OCI-LY7 (cell line): Measurements from ENCODE around the gene VWC2L.

Source experiments
- CTCF ChIP-seq: fragments of 200-600 bp; sonication (generic); conservative IDR thresholded peaks from 2 replicates; pipeline ENCODE4 v1.5.1; 2014; ENCODE audit warnings: mild to moderate bottlenecking, antibody characterized with exemption, low read length, moderate library complexity, mixed read lengths
- EZH2phosphoT487 ChIP-seq: fragments of 200-600 bp; sonication (generic); IDR thresholded peaks from 2 replicates; pipeline ENCODE4 v1.6.1; 2018; ENCODE audit warnings: low read depth, borderline replicate concordance, mild to moderate bottlenecking, mixed run types, antibody characterized with exemption, low read length, moderate library complexity, mixed read lengths

DNA sequence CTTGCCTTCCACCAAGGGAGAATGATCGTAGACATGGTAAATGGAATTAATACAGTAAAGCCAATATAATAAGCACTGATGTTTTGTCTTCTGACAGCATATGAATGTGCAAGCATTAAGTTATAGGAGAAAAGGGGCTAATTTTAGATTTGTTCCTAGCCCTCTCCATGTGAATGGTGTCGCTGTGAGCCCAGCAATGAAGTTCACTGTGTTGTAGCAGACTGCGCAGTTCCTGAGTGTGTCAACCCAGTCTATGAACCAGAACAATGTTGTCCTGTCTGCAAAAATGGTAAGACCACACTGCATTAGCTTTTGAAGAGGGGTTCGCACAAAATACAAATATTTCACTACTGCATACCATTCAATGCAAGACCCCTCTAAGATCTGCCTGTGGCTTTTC lies 25.6 kb downstream of the VWC2L start:
- TF ChIP-seq CTCF, result no peak
- no peak for TF ChIP-seq EZH2phosphoT487
